Left kidney (tissue), 2 donors: ENCODE results near the gene MUC5AC. TPM values are rescaled to one million over a fixed set of nuclear protein-coding genes. Genes with fewer than 3 reads are reported as not detected.
A peak's percentile ranks its signal among the peaks of the same experiment; 100 is the strongest.
"Not testable (repeated sequence)": the region's sequence is repeated elsewhere in the genome, so short reads cannot be mapped to it uniquely, and the experiment has no call there.

Source experiments
- DNase-seq: peaks from one replicate; pipeline ENCODE4 v3.0.0-alpha.2; 2013
- polyA plus RNA-seq: library from polyadenylated mRNA; unstranded; fragments of 120-200 nt; gene quantifications from one replicate; pipeline ENCODE4 v1.2.1, GENCODE V29; 2013; ENCODE audit not compliant: insufficient read length

MUC5AC gene
- polyA plus RNA-seq, 1 donor = 0.03 TPM

GRCh38 chr11:1237128-1237580 lies 79.4 kb downstream of the MUC5AC start:
- no peak for DNase-seq

GRCh38 chr11:1237851-1238250 lies 80.1 kb downstream of the MUC5AC start:
- no peak for DNase-seq

GRCh38 chr11:1238767-1239595 lies 81.2 kb downstream of the MUC5AC start:
- peak; percentile 46 for DNase-seq

GRCh38 chr11:1239596-1240205 lies 81.9 kb downstream of the MUC5AC start:
- DNase-seq = no peak

DNA sequence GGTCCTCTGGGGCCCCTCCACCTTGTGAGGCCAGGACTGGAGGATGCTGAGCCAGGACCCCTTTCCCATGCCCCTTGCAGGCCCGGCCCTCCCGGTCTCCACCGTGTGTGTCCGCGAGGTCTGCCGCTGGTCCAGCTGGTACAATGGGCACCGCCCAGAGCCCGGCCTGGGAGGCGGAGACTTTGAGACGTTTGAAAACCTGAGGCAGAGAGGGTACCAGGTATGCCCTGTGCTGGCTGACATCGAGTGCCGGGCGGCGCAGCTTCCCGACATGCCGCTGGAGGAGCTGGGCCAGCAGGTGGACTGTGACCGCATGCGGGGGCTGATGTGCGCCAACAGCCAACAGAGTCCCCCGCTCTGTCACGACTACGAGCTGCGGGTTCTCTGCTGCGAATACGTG lies 83.0 kb downstream of the MUC5AC start:
- no peak for DNase-seq

GRCh38 chr11:1241706-1242105 lies 84.0 kb downstream of the MUC5AC start:
- DNase-seq = no peak

DNA sequence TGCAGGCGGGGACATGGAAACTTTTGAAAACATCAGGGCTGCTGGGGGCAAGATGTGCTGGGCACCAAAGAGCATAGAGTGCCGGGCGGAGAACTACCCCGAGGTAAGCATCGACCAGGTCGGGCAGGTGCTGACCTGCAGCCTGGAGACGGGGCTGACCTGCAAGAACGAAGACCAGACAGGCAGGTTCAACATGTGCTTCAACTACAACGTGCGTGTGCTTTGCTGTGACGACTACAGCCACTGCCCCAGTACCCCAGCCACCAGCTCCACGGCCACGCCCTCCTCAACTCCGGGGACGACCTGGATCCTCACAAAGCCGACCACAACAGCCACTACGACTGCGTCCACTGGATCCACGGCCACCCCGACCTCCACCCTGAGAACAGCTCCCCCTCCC lies 84.5 kb downstream of the MUC5AC start:
- DNase-seq = no peak

GRCh38 chr11:1242751-1243150 lies 85.0 kb downstream of the MUC5AC start:
- not testable (repeated sequence) for DNase-seq

GRCh38 chr11:1243521-1243920 lies 85.8 kb downstream of the MUC5AC start:
- DNase-seq = not testable (repeated sequence)

DNA sequence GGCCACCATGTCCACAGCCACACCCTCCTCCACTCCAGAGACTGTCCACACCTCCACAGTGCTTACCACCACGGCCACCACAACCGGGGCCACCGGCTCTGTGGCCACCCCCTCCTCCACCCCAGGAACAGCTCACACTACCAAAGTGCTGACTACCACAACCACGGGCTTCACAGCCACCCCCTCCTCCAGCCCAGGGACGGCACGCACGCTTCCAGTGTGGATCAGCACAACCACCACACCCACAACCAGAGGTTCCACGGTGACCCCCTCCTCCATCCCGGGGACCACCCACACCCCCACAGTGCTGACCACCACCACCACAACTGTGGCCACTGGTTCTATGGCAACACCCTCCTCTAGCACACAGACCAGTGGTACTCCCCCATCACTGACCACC lies 86.8 kb downstream of the MUC5AC start:
- not testable (repeated sequence) for DNase-seq

DNA sequence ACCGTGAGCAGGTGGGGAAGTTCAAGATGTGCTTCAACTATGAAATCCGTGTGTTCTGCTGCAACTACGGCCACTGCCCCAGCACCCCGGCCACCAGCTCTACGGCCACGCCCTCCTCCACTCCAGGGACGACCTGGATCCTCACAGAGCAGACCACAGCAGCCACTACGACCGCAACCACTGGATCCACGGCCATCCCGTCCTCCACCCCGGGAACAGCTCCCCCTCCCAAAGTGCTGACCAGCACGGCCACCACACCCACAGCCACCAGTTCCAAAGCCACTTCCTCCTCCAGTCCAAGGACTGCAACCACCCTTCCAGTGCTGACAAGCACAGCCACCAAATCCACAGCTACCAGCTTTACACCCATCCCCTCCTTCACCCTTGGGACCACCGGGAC lies 88.0 kb downstream of the MUC5AC start:
- DNase-seq = not testable (repeated sequence)

DNA sequence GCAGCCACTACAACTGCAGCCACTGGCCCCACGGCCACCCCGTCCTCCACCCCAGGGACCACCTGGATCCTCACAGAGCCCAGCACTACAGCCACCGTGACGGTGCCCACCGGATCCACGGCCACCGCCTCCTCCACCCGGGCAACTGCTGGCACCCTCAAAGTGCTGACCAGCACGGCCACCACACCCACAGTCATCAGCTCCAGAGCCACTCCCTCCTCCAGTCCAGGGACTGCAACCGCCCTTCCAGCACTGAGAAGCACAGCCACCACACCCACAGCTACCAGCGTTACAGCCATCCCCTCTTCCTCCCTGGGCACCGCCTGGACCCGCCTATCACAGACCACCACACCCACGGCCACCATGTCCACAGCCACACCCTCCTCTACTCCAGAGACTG lies 88.5 kb downstream of the MUC5AC start:
- DNase-seq = not testable (repeated sequence)

- not testable (repeated sequence) for DNase-seq
Measured at GRCh38 chr11:1247026-1247425, 89.3 kb downstream of the MUC5AC start.

GRCh38 chr11:1248951-1249350 lies 91.2 kb downstream of the MUC5AC start:
- not testable (repeated sequence) for DNase-seq

- DNase-seq = not testable (repeated sequence)
Measured at GRCh38 chr11:1250411-1250810, 92.7 kb downstream of the MUC5AC start.

Other genes starting within 250 kb of the MUC5AC start
- gene CHID1, start 247.1 kb upstream of the MUC5AC start, polyA plus RNA-seq = 100 TPM
- gene AP2A2, start 232.1 kb upstream of the MUC5AC start, polyA plus RNA-seq = 114 TPM
- gene MUC6, start 121.2 kb upstream of the MUC5AC start, polyA plus RNA-seq = 26.8 TPM
- gene MUC2, start 83.1 kb upstream of the MUC5AC start, polyA plus RNA-seq = 0.03 TPM
- gene MUC5B, start 65.1 kb downstream of the MUC5AC start, polyA plus RNA-seq = 0.12 TPM
- 28.7 TPM for gene TOLLIP, start 151.7 kb downstream of the MUC5AC start, polyA plus RNA-seq
- 0.90 TPM for gene BRSK2, start 232.0 kb downstream of the MUC5AC start, polyA plus RNA-seq